Activated CD8-positive, alpha-beta memory T cell treated with anti-CD3 and anti-CD28 coated beads for 24 hours (primary cell): ENCODE results near the gene NFIB.

Experiments used
- DNase-seq: peaks from one replicate; pipeline ENCODE4 v3.0.0-alpha.2; 2020

NFIB gene

GRCh38 chr9:14271093-14271673 lies 42.8 kb downstream of the NFIB start:
- no peak for DNase-seq

GRCh38 chr9:14270358-14271092 lies 43.4 kb downstream of the NFIB start:
- DNase-seq, result no peak

GRCh38 chr9:14269916-14270315 lies 44.0 kb downstream of the NFIB start:
- DNase-seq, result no peak

GRCh38 chr9:14263707-14264483 lies 50.0 kb downstream of the NFIB start:
- no peak for DNase-seq

- no peak for DNase-seq
Measured at GRCh38 chr9:14262827-14263226, 51.1 kb downstream of the NFIB start.

GRCh38 chr9:14261616-14262015 lies 52.3 kb downstream of the NFIB start:
- DNase-seq, result no peak

- DNase-seq, result no peak
Measured at GRCh38 chr9:14260101-14260500, 53.8 kb downstream of the NFIB start.

GRCh38 chr9:14258660-14259239 lies 55.2 kb downstream of the NFIB start:
- no peak for DNase-seq

- DNase-seq, result no peak
Measured at GRCh38 chr9:14258156-14258555, 55.8 kb downstream of the NFIB start.

- DNase-seq, result no peak
Measured at GRCh38 chr9:14256588-14256987, 57.4 kb downstream of the NFIB start.

GRCh38 chr9:14251154-14252071 lies 62.5 kb downstream of the NFIB start:
- DNase-seq, result no peak

GRCh38 chr9:14250794-14251153 lies 63.2 kb downstream of the NFIB start:
- no peak for DNase-seq

GRCh38 chr9:14249527-14249926 lies 64.4 kb downstream of the NFIB start:
- no peak for DNase-seq

- DNase-seq, result no peak
Measured at GRCh38 chr9:14248149-14248548, 65.8 kb downstream of the NFIB start.

- no peak for DNase-seq
Measured at GRCh38 chr9:14247577-14247976, 66.4 kb downstream of the NFIB start.

GRCh38 chr9:14246951-14247350 lies 67.0 kb downstream of the NFIB start:
- DNase-seq, result no peak

- no peak for DNase-seq
Measured at GRCh38 chr9:14245901-14246525, 67.9 kb downstream of the NFIB start.

GRCh38 chr9:14243514-14244042 lies 70.4 kb downstream of the NFIB start:
- DNase-seq, result no peak

GRCh38 chr9:14242150-14242805 lies 71.7 kb downstream of the NFIB start:
- no peak for DNase-seq

GRCh38 chr9:14240537-14240936 lies 73.4 kb downstream of the NFIB start:
- no peak for DNase-seq

- no peak for DNase-seq
Measured at GRCh38 chr9:14238518-14238917, 75.4 kb downstream of the NFIB start.
